Measurements from ENCODE around the gene MAPK12.
A peak's percentile ranks its signal among the peaks of the same experiment; 100 is the strongest.

Gene MAPK12

DNA sequence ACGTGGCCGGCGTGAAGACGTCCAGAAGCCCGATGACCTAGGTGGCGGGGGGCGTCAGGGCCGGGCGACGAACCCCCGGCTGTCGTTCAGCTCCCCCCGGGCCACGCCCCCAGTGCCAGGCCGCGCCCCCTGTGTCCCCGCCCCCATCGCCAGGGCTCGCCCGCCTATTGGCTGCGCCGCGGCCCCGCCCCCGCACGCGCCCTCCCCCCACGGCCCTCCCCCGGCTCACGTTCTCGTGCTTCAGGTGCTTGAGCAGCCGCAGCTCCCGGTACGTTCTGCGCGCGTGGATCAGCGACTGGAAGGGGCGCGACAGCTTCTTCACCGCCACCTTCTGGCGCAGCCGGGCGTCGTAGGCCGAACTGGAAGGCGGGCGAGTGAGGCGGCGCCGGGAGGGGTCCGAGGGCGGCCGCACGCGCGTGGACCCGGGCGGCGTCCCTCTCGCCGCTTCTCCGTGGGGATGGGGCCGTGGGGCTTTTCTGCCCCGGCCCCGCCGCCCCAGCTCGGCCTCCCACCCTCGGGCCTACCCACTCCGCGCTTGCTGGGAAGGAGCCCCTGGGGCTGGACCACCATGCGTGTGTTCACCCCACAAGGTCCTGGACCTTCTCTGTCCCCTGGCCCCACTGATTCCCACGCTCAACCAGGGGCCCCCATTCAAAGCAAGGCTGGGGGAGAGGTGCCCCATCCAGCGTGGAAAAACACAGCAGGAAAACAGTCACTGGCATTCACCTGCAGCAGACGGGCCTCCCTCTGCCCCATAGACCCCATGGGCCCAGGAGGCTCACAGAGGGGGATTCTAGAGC is 6.3 kb upstream of the MAPK12 start:
- Histone ChIP-seq H3K4me2 (ENCODE audit: insufficient read depth, low read length, poor library complexity, severe bottlenecking) (peak overlapping the region; percentile 11), H3K9me3 (replicated peaks in 1 of 2; ENCODE audit: control insufficient read depth in 2 of 2, insufficient read depth in 1 of 2, low read depth in 1 of 2, low read length in 2 of 2) (peaks cover 4 to 5% of the 10 kb centered on the region in 2 donors), H3K9ac (ENCODE audit: low read depth, low read length, poor library complexity) (no peak overlapping the region), H3K18ac (ENCODE audit: low read length) (no peak overlapping the region), H3K23ac (ENCODE audit: low read depth, low read length, poor library complexity) (no peak overlapping the region), H3K14ac (ENCODE audit: low read length) (no peak overlapping the region), H2AFZ (ENCODE audit: low read length) (no peak overlapping the region), H4K91ac (ENCODE audit: low read depth, low read length, poor library complexity) (no peak overlapping the region), H2BK15ac (ENCODE audit: low read length) (peak overlapping the region; percentile 67), H3K4me1 (ENCODE audit: control insufficient read depth in 2 of 2, insufficient read depth in 1 of 2, low read depth in 1 of 2, low read length in 2 of 2) (peaks cover 20 to 26% of the 10 kb centered on the region in 2 donors), H3K27ac (replicated peaks; ENCODE audit: low read length) (no peak overlapping the region), H3K79me1 (ENCODE audit: low read depth, low read length) (no peaks in the 10 kb centered on the region), H4K8ac (ENCODE audit: low read depth, low read length) (no peak overlapping the region), H3K27me3 (ENCODE audit: control insufficient read depth in 3 of 3, insufficient read depth in 3 of 3, low read depth in 1 of 3, low read length in 3 of 3) (peaks cover 0 to 9% (median 0%) of the 10 kb centered on the region in 3 experiments), H2BK5ac (ENCODE audit: low read length) (peak overlapping the region; percentile 2), H2BK12ac (ENCODE audit: low read length) (no peak overlapping the region), H3K4me3 (ENCODE audit: low read length in 2 of 2) (no peak overlapping the region), H3K4ac (ENCODE audit: low read length) (no peak overlapping the region), H2BK120ac (ENCODE audit: low read depth, low read length) (no peak overlapping the region), H2AK5ac (ENCODE audit: low read depth, low read length) (peak overlapping the region; percentile 63), H3K36me3 (replicated peaks in 1 of 2; ENCODE audit: control insufficient read depth in 2 of 2, insufficient read depth in 2 of 2, low read length in 2 of 2) (peaks cover 0 to 17% of the 10 kb centered on the region in 2 donors)
- no CpG with 5 or more reads among the region's 75 CpGs for WGBS, 2 donors (ENCODE audit: extremely low coverage in 2 of 2, insufficient read length in 2 of 2, insufficient replicate concordance in 1 of 2)
- no peak for DNase-seq (ENCODE audit: low spot score)

DNA sequence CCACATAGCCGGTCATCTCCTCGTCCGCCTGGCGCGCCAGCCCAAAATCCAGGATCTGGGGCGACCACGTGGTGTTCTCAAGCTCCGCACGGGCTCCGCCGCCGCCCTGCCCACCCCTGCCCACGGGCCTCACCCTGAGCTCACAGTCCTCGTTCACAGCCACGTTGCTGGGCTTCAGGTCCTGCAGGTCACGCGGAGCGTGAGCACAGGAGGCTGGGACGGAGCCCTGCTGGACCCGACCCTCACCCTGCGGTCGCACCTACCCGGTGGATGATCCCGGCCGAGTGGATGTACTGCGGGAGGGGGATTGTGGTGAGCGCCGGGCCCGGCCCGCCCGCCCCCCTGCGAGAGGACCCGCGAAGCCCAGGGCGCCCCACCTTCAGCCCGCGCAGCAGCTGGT is 5.5 kb upstream of the MAPK12 start:
- H3K27me3 ChIP-seq (ENCODE audit: control insufficient read depth in 3 of 3, insufficient read depth in 3 of 3, low read depth in 1 of 3, low read length in 3 of 3) = peaks cover 0 to 9% (median 0%) of the 10 kb centered on the region in 3 experiments
- no CpG with 5 or more reads among the region's 37 CpGs for WGBS, 2 donors (ENCODE audit: extremely low coverage in 2 of 2, insufficient read length in 2 of 2, insufficient replicate concordance in 1 of 2)
- H3K4me3 ChIP-seq (ENCODE audit: low read length in 2 of 2) = no peak overlapping the region

DNA sequence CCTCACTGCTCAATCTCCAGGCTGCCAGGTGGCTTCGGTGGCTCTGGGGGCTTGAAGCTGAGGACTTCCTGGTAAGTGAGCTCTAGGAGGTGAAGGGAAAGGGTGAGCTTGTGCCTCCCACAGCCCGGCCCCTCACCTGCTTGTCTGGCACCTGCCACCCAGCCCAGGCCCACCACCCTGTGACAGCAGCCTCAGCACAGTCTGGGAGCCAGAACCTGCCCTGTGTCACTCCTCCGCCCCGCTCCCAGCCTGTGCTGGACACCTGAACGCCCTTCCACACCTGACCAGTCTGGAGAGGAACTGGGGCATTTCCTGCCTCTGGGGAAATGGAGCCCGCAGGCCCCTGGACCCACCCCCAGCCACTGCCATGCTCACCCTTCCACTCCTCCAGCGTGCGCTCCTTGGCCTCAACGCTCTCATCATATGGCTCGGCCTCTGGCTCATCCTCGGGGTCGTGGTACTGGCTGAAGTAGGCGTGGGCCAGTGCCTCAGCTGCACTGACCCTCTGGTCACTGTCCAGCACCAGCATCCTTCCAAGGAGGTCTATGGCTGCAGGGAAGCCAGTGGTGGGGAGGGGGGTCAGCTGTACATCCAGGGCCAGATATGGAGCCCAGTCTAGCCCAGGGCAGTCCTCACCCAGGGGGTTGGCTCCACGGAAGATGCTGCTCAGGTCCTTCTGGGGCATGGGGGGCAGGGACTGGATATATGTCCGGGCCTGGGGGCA is 3.6 kb upstream of the MAPK12 start:
- no peak overlapping the region for H2AFZ ChIP-seq (ENCODE audit: low read length)
- H3K27me3 ChIP-seq (ENCODE audit: control insufficient read depth in 3 of 3, insufficient read depth in 3 of 3, low read depth in 1 of 3, low read length in 3 of 3) = peaks cover 0 to 7% (median 0%) of the 10 kb centered on the region in 3 experiments
- H2BK5ac ChIP-seq (ENCODE audit: low read length) = peak overlapping the region; percentile 63
- H3K14ac ChIP-seq (ENCODE audit: low read length) = no peak overlapping the region
- H3K79me1 ChIP-seq (ENCODE audit: low read depth, low read length) = peaks cover 6% of the 10 kb centered on the region
- H4K91ac ChIP-seq (ENCODE audit: low read depth, low read length, poor library complexity) = no peak overlapping the region
- H2BK120ac ChIP-seq (ENCODE audit: low read depth, low read length) = no peak overlapping the region
- no peak overlapping the region for H3K4me2 ChIP-seq (ENCODE audit: insufficient read depth, low read length, poor library complexity, severe bottlenecking)
- H3K18ac ChIP-seq (ENCODE audit: low read length) = peak overlapping the region; percentile 27
- no peak overlapping the region for H3K9ac ChIP-seq (ENCODE audit: low read depth, low read length, poor library complexity)
- H2BK12ac ChIP-seq (ENCODE audit: low read length) = peak overlapping the region; percentile 60
- no peak for DNase-seq (ENCODE audit: low spot score)
- peaks cover 0 to 17% of the 10 kb centered on the region in 2 donors for H3K36me3 ChIP-seq (replicated peaks in 1 of 2; ENCODE audit: control insufficient read depth in 2 of 2, insufficient read depth in 2 of 2, low read length in 2 of 2)
- no CpG with 5 or more reads among the region's 15 CpGs for WGBS, 2 donors (ENCODE audit: extremely low coverage in 2 of 2, insufficient read length in 2 of 2, insufficient replicate concordance in 1 of 2)
- H3K4me3 ChIP-seq (ENCODE audit: low read length in 2 of 2) = no peak overlapping the region
- H3K4me1 ChIP-seq (ENCODE audit: control insufficient read depth in 2 of 2, insufficient read depth in 1 of 2, low read depth in 1 of 2, low read length in 2 of 2) = peaks cover 11 to 24% of the 10 kb centered on the region in 2 donors
- H2AK5ac ChIP-seq (ENCODE audit: low read depth, low read length) = peak overlapping the region; percentile 85
- peaks cover 4% of the 10 kb centered on the region in 2 donors for H3K9me3 ChIP-seq (replicated peaks in 1 of 2; ENCODE audit: control insufficient read depth in 2 of 2, insufficient read depth in 1 of 2, low read depth in 1 of 2, low read length in 2 of 2)
- peak overlapping the region; percentile 9 for H4K8ac ChIP-seq (ENCODE audit: low read depth, low read length)
- no peak overlapping the region for H3K4ac ChIP-seq (ENCODE audit: low read length)
- H3K23ac ChIP-seq (ENCODE audit: low read depth, low read length, poor library complexity) = peak overlapping the region; percentile 48
- H3K27ac ChIP-seq (replicated peaks; ENCODE audit: low read length) = no peak overlapping the region
- peak overlapping the region; percentile 95 for H2BK15ac ChIP-seq (ENCODE audit: low read length)

More for the DNA sequence above, 5.5 kb upstream of the MAPK12 start:
- peaks cover 0 to 17% of the 10 kb centered on the region in 2 donors for H3K36me3 ChIP-seq (replicated peaks in 1 of 2; ENCODE audit: control insufficient read depth in 2 of 2, insufficient read depth in 2 of 2, low read length in 2 of 2)
- peak overlapping the region; percentile 67 for H2BK15ac ChIP-seq (ENCODE audit: low read length)
- no peak overlapping the region for H2AFZ ChIP-seq (ENCODE audit: low read length)
- H3K4me1 ChIP-seq (ENCODE audit: control insufficient read depth in 2 of 2, insufficient read depth in 1 of 2, low read depth in 1 of 2, low read length in 2 of 2) = peaks cover 21 to 27% of the 10 kb centered on the region in 2 donors
- peak overlapping the region; percentile 43 for H3K23ac ChIP-seq (ENCODE audit: low read depth, low read length, poor library complexity)
- H4K8ac ChIP-seq (ENCODE audit: low read depth, low read length) = no peak overlapping the region
- DNase-seq (ENCODE audit: low spot score) = no peak
- H3K79me1 ChIP-seq (ENCODE audit: low read depth, low read length) = no peaks in the 10 kb centered on the region
- peak overlapping the region; percentile 79 for H2AK5ac ChIP-seq (ENCODE audit: low read depth, low read length)
- no peak overlapping the region for H2BK12ac ChIP-seq (ENCODE audit: low read length)
- H3K27ac ChIP-seq (replicated peaks; ENCODE audit: low read length) = no peak overlapping the region
- H3K4ac ChIP-seq (ENCODE audit: low read length) = no peak overlapping the region
- peak overlapping the region; percentile 87 for H2BK120ac ChIP-seq (ENCODE audit: low read depth, low read length)
- H3K9ac ChIP-seq (ENCODE audit: low read depth, low read length, poor library complexity) = no peak overlapping the region
- no peak overlapping the region for H3K18ac ChIP-seq (ENCODE audit: low read length)
- H4K91ac ChIP-seq (ENCODE audit: low read depth, low read length, poor library complexity) = no peak overlapping the region
- H3K4me2 ChIP-seq (ENCODE audit: insufficient read depth, low read length, poor library complexity, severe bottlenecking) = no peak overlapping the region
- peak overlapping the region; percentile 38 for H3K14ac ChIP-seq (ENCODE audit: low read length)
- H2BK5ac ChIP-seq (ENCODE audit: low read length) = no peak overlapping the region
- peaks cover 4% of the 10 kb centered on the region in 2 donors for H3K9me3 ChIP-seq (replicated peaks in 1 of 2; ENCODE audit: control insufficient read depth in 2 of 2, insufficient read depth in 1 of 2, low read depth in 1 of 2, low read length in 2 of 2)

Data from neuronal stem cell (in vitro differentiated cells).